Stimulated activated CD4-positive, alpha-beta T cell treated with anti-CD3 and anti-CD28 coated beads, Interleukin-12 subunit alpha, Interleukin-12 subunit beta, amount 100 ng/mL, for 24 hours (primary cell): ENCODE data around the gene ABLIM3.

Source experiments
- DNase-seq, 2 experiments: peaks; one replicate each; pipeline ENCODE4 v3.0.0-alpha.2; 2020; ENCODE audit warnings: low read depth in 2 of 2

Gene ABLIM3

DNA sequence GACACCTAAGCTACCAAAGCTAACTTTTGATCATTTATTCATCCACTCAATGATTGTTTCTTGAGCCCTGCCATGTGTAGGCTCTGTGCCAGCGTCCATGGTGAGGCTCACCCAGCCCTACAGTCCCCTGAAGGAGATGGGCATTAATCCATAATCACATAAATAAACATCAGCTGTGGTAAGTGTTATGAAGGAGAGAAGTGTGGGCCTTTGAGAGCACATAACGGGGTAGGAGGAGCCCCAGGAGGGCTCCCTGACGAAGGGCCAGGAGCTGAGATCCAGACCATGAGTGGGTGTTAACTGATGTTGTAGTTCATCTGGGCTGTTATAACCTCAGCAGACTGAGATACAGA is 76.5 kb downstream of the ABLIM3 start:
- DNase-seq: no peak

DNA sequence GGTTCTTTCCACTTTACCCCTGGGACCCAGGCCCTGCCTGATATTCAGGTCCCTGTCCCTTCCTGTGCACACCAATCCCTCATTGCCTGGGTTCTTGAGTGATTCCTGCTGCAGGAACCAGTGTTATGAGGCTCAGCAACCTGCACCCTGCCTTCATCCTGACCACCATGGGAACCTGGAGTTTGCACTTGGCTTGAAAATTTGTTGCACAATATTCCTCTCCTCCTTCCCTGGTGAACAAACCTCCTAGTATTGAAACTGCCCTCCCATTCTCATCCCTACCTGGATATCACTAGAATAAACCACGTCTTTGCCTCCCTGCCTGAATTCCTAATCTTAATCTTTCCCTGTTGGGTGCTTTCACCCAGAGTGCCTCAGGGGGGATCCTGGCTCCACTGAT is 78.3 kb downstream of the ABLIM3 start:
- DNase-seq: no peak

DNA sequence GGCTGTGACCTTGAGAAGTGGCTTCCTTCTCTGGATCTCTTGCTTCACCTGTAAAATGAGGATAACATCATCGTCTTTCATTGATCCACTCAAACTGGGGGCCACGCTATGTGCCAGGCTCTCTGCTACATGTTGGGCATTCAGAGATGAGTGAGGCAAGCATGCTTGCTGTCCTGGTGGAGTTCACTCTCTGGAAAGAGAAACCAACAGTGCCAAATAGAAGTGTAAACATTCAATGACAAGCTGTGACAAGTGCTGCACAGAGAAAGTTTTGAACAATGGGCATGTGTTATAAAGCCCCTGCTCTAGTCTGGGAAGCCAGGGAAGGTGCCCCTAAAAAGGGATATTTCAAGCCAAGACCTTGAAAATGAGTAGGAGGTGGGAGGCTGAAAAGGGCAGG is 79.5 kb downstream of the ABLIM3 start:
- no peak for DNase-seq

DNA sequence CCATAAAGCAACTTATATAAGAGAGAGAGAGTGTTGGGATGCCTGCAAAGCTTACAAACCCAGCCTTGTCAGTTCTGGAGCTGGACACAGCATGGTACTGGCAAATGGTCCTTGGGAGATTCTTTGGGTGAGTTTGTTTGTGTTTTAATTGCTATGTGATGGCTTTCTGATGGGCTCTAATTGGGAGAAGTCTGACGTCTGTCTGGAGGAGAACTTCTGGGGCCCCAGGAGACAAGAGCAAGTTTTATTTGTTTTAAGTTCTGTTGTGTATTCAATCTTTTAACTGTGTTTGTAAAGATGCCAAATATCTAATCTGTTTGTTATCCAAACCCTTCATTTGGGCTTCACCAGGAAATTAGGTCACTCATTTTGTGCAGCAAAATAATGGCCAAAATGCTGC is 80.0 kb downstream of the ABLIM3 start:
- DNase-seq: no peak

DNA sequence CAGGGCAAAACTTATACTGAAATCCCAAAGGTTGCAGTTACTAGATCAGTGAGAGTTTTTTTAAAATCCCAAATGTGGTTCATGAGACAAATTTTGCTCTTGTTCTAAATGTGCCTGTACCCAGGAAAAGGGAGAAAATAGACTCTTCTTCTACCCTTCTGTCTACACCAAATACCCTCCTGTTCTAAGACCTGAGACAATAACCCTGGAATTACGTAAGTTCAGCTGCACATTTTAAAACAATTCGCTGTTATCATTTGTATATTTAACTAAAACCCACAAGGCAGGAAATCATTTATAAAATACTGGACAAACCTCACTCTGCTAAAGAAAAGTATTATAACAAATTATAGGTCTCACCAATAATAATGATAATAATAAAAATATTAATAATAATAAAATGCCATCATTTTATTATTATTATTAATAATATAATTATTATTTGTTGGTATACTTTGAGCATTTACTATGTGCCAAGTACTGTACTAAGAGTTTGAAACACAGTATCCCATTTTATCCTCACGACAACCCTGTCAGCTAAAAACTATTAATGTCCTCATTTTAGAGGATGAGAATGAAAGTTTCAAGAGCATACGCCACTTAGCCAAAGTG is 80.5 kb downstream of the ABLIM3 start:
- no peak for DNase-seq

DNA sequence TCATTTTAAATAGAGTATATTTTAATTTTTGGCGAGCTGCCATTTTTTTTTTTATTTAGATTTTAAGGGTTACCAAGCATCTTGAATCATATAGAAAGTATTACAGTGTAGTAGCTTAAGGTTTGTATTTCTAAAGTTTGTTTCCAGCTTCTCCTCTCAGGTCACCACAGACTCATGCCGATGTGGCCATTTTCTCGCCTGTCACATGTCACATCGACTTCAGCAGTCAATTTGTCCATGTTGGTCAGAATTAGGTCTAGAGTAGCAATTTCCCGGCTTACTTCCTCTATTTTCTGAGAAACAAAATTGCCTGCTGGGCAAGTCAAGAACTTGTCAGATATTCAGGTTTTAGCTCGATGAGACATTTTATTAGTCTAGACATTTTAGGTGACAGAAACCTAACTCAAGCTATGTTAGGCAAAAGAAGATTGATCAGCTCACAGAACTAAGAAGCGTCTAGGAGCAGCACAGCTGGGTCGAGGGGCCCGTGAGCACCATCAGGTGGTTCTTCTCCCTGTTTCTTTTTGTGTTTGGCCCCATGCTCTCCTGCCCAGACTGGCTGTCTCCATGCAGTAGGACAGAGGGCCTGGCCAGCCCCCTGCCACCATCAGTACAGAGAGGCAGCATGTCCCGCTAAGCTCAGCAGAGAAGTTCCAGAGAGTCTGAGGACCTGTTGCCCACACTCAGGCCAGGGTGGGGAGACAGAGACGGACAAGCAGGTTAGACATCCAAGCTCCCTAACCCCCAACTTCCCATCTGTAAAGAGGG is 82.0 kb downstream of the ABLIM3 start:
- no peak for DNase-seq

DNA sequence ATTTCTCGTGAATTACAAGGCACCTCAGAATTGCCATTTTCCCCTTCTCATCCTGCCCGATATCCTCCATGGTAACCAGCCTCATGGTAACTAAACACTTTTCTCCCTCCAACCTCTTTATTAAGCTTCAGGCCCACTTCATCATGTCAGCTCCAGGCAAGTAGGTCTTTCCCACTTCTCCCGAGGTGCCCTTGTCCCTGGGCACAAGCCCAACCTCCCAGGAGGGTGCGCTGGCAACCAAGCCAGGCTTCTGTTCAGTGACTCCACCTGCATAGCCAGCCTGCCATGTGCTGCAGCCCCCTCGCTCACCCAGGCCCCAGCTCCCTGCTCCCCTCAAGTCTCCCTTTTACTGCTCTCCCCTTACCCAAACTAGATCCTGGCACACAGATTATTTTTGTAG is 83.0 kb downstream of the ABLIM3 start:
- no peak for DNase-seq

DNA sequence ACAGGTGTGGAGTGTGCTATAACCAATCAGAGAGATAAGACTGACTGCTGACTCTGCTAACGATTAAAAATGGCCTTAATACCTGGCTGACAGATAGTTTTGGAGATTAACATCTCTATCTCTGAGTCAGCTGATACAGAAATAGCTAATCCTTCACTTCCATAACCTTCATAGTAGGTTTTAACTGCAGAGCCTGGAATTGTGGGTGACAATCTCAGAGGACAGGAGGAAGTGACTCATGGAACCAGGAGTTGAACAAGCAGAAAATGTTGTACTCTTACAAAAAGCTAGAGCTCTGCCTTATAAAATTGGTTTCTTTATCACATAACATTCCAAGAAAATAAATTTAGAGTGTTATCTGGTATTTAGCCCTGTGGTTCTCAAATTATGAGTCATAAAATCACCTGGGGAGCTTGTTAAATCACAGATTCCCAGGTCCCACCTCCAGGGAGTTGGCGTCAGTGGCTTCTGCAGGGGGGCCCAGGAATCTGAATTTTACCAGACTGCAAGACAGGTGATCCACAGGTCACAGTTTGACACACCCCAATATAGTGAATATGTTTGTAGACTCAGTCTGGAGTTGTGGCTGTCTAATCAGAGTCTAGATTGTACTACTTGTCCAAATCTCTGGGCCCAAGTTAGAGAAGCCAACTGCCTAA is 86.0 kb downstream of the ABLIM3 start:
- no peak for DNase-seq

DNA sequence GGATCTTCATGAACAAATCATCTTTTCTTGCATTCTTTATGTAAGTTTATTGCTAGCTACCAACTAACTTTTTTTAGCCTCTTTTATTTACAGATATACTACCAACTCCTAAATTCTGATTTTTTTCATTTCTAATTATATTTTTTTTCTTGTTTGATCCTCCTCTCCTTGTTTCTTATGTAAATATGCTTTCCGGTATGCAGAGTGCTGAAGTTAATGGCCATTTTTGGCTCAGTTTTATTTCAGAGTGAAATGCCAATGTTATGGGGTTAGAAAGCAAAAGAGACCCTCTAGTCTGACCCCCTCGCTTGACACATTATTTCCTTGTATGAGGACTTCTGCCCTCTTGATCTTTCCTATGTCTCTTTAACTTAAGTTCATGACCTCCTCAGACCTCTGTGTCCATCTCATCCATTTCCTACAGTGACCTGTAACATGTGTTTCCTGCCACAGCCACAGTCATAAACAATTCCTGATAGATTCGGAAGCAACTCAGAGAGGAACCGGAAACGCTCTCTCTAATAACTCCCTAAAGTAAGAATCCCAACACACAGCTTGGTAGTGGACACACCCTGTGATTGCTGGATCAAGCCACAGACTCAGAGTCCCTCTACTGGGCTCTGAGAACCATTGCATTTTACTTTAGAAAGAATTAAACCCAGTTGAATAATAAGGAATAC is 87.5 kb downstream of the ABLIM3 start:
- no peak for DNase-seq

DNA sequence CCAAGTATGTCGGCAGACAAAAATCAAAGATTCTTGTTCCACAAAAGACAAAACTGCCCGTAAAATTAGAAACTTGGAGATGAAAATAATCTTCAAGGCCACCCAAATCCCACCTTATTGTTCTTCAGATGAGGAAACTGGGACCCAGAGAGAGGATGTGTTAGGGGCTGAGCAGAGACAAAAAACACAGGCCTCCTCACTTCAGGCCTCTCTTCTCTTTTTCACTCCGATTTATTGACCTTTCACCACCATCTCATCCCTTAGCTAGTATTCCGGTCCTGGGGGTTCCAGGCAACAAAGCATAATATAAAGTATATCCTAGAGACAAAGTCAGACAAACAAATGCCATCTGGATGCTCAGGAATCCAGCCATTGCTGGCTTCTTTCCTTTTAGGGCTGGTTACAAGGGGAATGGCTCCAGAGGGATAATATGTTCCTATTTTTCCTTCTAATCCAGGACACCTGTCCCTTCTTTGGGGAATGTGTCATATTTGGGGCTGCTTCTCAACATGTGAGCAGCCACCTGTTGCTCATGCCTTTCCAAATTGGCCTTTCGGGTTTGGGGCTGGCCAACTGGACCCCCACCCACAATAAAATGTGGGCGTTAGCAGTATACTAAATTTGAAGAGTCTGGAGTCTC is 88.1 kb downstream of the ABLIM3 start:
- DNase-seq: no peak

DNA sequence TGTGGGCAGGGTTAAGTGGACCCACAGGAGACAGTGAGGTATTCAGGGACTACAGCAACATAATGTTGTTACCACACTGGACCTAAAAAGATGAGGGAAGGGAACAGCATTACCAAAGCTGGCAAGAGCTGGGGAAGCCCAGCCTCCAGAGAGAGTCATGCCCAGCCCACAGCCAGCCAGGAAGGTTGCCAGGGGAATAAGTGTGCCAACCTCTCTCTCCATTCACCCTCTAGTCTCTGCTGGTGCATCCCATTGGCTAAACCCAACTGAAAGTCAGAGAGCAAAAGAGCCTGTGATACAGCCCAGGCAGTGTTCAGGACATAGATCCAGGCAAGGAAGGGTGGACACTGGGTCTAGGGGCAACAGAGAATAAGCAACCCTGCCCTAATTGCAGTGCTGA is 94.5 kb downstream of the ABLIM3 start:
- no peak for DNase-seq

DNA sequence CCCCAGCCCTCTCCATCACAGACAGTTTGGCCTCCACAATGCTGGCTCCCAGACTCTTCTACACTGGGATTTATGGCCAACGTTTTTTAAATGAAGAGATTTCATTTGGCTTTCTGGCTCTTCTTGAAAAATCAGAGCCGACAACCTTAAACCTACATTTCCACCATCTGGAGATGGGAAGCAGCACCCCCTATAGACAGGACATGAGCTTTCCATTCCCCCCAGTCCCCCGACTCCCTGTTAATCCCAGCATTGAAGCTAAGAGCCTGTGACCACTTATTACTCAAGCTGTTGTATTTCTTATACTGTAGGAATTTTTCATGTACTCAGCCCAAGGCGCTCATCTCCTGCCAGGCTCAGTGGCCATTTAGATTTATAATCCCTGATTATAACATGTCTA is 96.4 kb downstream of the ABLIM3 start:
- DNase-seq: no peak

DNA sequence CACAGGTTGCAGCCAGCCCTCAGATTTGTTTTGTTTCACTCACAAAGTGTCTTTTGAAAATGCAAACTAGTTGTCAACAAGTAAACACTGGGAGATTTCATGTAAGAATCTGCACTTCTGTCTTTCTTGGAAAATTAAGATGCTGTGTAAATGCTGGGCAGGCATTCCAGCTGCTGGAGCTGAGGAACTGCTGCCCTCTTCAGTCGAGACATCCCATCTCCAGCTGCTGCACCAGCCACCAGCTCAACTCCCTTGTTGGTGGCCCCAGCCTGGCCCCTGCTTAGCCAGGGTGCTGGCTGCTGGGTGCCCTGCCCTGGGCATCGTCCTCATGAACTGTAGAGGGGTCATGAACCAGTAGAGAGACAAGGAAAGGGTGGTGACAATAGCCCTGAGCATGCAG is 97.2 kb downstream of the ABLIM3 start:
- DNase-seq: no peak

DNA sequence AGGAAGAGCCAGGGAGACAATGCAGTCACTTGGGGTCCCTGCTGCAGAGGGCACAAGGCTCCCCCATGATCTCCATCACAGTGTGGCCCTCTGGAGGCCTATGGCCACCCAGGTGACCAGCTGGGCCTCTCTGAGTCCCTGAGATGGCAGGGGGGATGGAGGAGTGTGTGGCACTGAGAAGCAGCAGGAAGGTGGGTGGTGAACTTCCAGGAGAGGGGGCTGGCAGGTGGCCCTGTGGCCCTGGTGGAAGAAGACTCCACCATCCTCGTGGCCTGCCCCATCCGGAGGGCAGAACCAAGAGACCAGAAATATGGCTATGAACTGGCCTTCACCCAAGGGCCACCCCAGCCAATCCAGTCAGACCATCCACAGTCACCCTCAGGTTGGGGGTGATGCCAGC is 98.6 kb downstream of the ABLIM3 start:
- no peak for DNase-seq

DNA sequence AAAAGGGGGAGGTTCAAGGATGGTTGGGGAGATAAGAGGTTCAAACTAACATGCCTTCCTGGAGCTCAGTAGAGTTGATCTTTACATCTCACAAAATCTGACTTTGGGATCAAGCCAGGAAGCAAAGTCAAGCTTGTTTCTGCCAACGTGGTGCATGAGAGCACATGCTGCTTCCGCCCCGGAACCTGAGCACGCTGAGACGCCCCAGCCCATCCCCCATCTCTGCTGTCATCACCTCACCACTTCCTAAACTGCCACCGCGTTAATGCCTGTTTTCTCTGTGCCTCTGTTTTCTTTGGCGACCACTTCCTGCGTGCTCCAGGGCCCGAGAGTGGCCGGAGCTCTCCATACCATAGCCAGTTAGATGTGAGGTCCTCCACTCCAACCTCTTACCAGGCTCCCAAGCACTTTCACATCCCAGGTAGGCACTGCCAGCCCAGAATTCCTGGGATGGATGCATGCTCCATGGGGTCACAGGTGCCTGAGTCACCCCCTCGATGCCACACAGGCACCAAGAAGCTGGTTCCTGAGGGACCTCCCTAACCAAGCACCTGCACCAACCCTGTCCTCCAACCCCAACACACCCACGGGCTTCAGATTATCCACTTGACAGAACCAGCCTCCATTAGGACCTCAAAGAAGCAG is 99.2 kb downstream of the ABLIM3 start:
- peak; percentile 14 to 60 for DNase-seq

DNA sequence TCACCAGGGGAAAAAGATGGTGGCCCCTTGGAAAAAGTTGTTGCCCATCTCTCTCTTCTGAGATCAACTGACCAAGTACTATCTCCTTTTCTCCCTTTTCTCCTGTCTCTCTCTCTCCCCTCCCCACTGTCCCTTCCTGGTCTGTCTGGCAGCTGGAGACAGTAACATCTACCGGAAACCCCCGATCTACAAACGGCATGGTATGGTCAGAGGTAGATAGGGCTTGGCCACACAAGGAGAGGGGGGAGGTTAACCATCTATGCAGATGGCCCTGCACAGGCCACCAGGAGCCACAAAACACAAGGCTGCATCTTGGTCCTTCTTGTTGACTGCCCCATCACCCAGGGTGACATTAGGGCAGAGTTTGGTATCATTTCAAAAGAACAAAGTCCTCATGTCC is 101.0 kb downstream of the ABLIM3 start:
- no peak for DNase-seq

DNA sequence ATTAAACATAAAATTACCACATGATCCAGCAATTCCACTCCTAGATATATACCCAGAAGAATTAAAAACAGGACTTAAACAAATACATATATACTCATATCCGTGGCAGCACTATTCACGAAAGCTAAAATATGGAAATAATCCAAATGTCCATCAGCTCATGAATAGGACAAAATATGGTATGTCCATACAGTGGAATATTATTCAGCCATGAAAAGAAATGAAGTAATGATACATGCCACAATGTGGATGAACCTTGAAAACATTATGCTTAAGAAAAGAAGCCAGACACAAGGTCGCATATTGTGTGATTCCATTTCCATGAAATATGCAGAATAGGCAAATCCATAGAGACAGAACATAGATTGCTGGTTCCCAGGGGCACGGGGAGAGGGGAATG is 105.6 kb downstream of the ABLIM3 start:
- no peak for DNase-seq

DNA sequence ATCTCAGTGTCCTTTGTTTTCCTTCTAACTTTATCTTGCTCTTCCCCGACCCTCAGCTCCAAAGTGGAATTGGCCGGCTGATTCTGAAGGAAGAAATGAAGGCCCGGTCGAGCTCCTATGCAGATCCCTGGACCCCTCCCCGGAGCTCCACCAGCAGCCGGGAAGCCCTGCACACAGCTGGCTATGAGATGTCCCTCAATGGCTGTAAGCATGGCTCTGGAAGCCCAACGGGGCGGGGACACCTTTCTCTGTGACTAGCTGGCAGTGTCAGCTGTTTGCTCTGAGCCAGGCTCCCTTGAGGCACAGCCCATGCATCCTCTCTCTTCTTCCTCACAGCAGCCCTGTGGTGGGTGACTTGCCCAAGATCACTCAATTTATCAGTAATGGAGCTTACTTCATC is 106.4 kb downstream of the ABLIM3 start:
- DNase-seq: no peak

DNA sequence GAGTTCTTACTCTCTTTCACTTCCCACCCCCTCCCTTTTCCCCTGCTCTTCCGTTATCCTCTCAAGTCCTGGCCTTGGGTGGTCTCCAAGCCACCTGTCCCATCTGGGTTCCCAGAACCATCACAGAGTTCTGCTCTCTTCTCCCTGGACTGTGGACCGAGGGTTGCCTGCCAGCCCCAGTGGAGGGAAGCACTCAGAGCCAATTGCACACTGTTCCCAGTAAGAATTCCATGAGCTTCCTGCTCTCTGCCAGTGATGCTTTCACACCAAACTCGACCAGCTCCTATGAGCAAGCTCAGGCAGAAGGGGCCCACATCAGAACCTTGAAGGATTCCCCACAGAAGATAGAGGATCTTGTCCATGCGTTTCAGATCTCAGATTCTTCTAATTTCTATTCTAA is 110.3 kb downstream of the ABLIM3 start:
- DNase-seq: no peak

DNA sequence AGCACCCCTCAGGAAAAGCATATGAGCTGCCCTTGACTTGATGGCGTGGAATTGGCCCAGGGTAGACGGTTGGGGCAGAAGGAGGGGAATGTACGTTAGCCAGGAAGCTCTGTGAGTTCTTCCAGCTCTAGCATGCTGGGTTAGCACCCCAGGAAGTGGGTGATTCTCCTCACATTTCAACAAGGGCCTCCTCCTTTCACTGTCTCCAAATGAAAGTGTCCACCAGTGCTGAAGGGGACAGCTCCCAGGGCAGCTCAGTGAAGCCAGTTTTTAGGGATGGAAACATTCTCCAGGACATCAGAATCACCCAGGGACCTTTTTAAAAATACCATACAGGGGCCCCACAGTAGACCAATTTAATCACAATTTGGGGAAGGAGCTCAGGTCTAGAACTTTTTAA is 113.2 kb downstream of the ABLIM3 start:
- DNase-seq: no peak

DNA sequence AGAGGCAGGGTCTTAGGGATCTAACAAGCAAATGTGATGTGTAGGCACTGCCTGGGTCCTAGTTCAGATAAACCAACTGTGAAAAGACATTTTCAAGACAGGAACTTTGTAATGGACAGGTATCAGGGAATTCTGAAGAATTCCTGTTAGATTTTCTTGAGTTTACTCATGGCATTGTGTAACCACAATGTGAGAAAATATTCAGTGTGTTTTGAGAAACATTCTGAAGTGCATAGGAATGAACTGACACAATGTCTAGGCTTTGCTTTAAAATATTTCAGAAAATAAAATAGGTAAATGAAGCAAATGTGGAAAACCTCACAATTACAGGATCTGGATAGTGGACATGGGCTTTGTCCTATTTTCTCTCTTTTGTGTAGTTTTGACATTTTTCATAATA is 115.2 kb downstream of the ABLIM3 start:
- DNase-seq: no peak

DNA sequence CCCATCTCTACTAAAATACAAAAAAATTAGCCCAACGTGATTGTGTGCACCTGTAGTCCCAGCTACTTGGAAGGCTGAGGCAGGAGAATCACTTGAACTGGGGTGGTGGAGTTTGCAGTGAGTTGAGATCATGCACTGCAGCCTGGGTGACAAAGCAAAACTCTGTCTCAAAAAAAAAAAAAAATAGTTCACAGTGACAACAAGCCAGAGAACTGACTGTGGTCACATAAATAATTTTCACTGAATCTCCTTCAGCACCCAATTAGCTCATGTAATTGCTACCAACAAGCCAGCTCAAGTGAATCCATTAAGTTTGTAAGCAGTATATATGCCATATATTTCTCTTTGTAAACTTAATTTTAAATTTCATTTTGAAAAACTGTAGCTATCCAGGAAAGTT is 115.8 kb downstream of the ABLIM3 start:
- no peak for DNase-seq
